Hepatocyte (in vitro differentiated cells): ENCODE results near the gene ZNF770. TPM values are rescaled to one million over a fixed set of nuclear protein-coding genes. Genes with fewer than 3 reads are reported as not detected.

Experiments
- DNase-seq: peaks from one replicate; pipeline ENCODE4 v3.0.0-alpha.2; 2016; ENCODE audit warnings: low spot score
- H2AFZ ChIP-seq: fragments of 200-600 bp; sonication (generic); 2 replicates; pipeline ENCODE4 v1.6.0; 2016; ENCODE audit warnings: antibody characterized with exemption, mild to moderate bottlenecking
- H3K27ac ChIP-seq: fragments of 200-600 bp; sonication (generic); 2 replicates; pipeline ENCODE4 v1.5.1; 2016; ENCODE audit warnings: mild to moderate bottlenecking
- H3K27me3 ChIP-seq: fragments of 200-600 bp; sonication (generic); 2 replicates; pipeline ENCODE4 v1.6.1; 2016
- H3K36me3 ChIP-seq: fragments of 200-600 bp; sonication (generic); replicated peaks from 2 replicates; pipeline ENCODE4 v1.5.1; 2016; ENCODE audit warnings: low read depth; ENCODE audit not compliant: insufficient read depth
- H3K4me1 ChIP-seq: fragments of 200-600 bp; sonication (generic); 2 replicates; pipeline ENCODE4 v1.5.1; 2016; ENCODE audit warnings: mild to moderate bottlenecking, moderate library complexity; ENCODE audit not compliant: insufficient read depth
- H3K4me2 ChIP-seq: fragments of 200-600 bp; sonication (generic); 2 replicates; pipeline ENCODE4 v1.6.0; 2016
- H3K4me3 ChIP-seq: fragments of 200-600 bp; sonication (generic); 2 replicates; pipeline ENCODE4 v1.5.1; 2016; ENCODE audit warnings: mild to moderate bottlenecking
- H3K79me2 ChIP-seq: fragments of 200-600 bp; sonication (generic); 2 replicates; pipeline ENCODE4 v1.6.0; 2017; ENCODE audit warnings: mild to moderate bottlenecking
- H3K9me2 ChIP-seq: fragments of 200-600 bp; sonication (generic); replicated peaks from 2 replicates; pipeline ENCODE4 v1.6.0; 2017; ENCODE audit warnings: mild to moderate bottlenecking; ENCODE audit not compliant: insufficient read depth
- H3K9me3 ChIP-seq: fragments of 200-600 bp; sonication (generic); 2 replicates; pipeline ENCODE4 v1.5.1; 2016; ENCODE audit warnings: low read depth, mild to moderate bottlenecking
- H4K20me1 ChIP-seq: fragments of 200-600 bp; sonication (generic); 2 replicates; pipeline ENCODE4 v1.6.0; 2016; ENCODE audit warnings: mild to moderate bottlenecking; ENCODE audit not compliant: insufficient read depth, poor library complexity, severe bottlenecking
- EZH2 ChIP-seq: fragments of 200-600 bp; sonication (generic); IDR thresholded peaks from 2 replicates; pipeline ENCODE4 v1.6.1; 2016; ENCODE audit warnings: antibody characterized with exemption, mild to moderate bottlenecking, borderline replicate concordance
- EZH2phosphoT487 ChIP-seq: fragments of 200-600 bp; sonication (generic); IDR thresholded peaks from one replicate; pipeline ENCODE4 v1.6.1; 2018; ENCODE audit warnings: antibody characterized with exemption, mild to moderate bottlenecking, low read depth, moderate library complexity; ENCODE audit not compliant: unreplicated experiment, severe bottlenecking
- WGBS: methylation state at CpG from one replicate; pipeline ENCODE4 v1.1.6; 2016; ENCODE audit warnings: low lambda C conversion rate; ENCODE audit errors: missing lambda C conversion rate; 5-methylcytosine and 5-hydroxymethylcytosine counted together
- polyA plus RNA-seq: library from polyadenylated mRNA; unstranded; fragments of >200 nt; fragmentation: Nextera tagmentation; extraction: Ambion mirVana; gene quantifications from 2 replicates; pipeline ENCODE4 v1.2.1, GENCODE V29; 2016
- total RNA-seq: library from RNA; depleted of rRNA; stranded (reverse); fragments of >200 nt; gene quantifications from 2 replicates; pipeline ENCODE4 v1.2.3, GENCODE V29; 2014
- TF ChIP-seq, protein P1 (sequence below): fragments of 200-600 bp; sonication (generic); IDR thresholded peaks from 2 replicates; pipeline ENCODE4 v1.5.1; 2016; ENCODE audit warnings: antibody characterized with exemption, mild to moderate bottlenecking; ENCODE audit not compliant: poor library complexity

The ZNF770 gene
- total and polyA plus RNA-seq, 2 experiments from 2014 or later: 31.2 to 32.6 TPM

DNA sequence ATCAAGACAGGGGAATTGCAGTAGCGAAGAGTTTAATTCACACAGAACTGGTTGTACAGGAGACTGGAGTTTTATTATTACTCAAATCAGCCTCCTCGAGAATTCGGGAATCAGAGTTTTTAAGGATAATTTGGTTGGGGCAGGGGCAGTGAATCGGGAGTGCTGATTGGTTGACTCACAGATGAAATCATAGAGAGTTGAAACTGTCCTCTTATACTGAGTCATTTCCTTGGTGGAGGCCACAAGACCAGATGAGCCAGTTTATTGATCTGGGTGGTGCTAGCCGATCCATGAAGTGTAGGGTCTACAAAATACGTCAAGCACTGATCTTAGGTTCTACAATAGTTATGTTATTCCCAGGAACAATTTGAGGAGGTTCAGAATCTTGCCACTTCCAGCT is 5.3 kb upstream of the ZNF770 start:
- Histone ChIP-seq H3K9me3 (no peaks in the 10 kb centered on the region), H3K4me2 (no peak overlapping the region), H3K36me3 (no peaks in the 10 kb centered on the region), H3K79me2 (no peaks in the 10 kb centered on the region), H3K9me2 (no peaks in the 10 kb centered on the region), H3K27me3 (no peaks in the 10 kb centered on the region), H3K4me3 (no peak overlapping the region), H3K27ac (no peak overlapping the region), H4K20me1 (no peaks in the 10 kb centered on the region), H2AFZ (no peak overlapping the region), H3K4me1 (peaks cover 3% of the 10 kb centered on the region)
- no peak for DNase-seq
- WGBS: 86% methylated on average over 6 of the region's 6 CpGs
- no peak for TF ChIP-seq EZH2

DNA sequence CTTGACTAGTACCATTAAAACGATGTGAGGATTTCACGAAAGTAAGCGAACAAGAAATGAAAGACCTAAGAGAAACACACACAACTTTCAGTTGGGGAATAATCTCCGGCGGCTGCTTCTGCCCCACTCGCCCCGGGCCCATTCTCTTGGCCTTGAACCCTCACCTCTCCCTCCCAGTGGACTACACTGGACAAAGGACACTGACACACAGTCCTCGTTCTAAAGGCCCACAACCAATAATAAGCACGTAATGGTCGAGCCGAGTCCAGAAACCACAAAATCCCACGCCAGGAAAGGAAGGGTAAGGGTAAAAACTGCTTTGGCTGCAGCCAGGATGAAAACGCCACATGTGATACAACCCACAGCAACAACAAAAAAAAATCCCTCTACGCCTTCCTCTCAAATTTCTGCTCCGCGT is 469 bp downstream of the ZNF770 start:
- H3K36me3 ChIP-seq: no peaks in the 10 kb centered on the region
- no peaks in the 10 kb centered on the region for H3K9me3 ChIP-seq
- WGBS: under 1% methylated on average over 16 of the region's 16 CpGs
- peaks cover 21% of the 10 kb centered on the region for H3K4me1 ChIP-seq
- TF ChIP-seq EZH2 (no peak), EZH2phosphoT487 (no peak)
- TF ChIP-seq, protein P1, sequence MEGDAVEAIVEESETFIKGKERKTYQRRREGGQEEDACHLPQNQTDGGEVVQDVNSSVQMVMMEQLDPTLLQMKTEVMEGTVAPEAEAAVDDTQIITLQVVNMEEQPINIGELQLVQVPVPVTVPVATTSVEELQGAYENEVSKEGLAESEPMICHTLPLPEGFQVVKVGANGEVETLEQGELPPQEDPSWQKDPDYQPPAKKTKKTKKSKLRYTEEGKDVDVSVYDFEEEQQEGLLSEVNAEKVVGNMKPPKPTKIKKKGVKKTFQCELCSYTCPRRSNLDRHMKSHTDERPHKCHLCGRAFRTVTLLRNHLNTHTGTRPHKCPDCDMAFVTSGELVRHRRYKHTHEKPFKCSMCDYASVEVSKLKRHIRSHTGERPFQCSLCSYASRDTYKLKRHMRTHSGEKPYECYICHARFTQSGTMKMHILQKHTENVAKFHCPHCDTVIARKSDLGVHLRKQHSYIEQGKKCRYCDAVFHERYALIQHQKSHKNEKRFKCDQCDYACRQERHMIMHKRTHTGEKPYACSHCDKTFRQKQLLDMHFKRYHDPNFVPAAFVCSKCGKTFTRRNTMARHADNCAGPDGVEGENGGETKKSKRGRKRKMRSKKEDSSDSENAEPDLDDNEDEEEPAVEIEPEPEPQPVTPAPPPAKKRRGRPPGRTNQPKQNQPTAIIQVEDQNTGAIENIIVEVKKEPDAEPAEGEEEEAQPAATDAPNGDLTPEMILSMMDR: no peak
- peak overlapping the region; percentile 80 for H3K4me2 ChIP-seq
- H3K79me2 ChIP-seq: peaks cover 52% of the 10 kb centered on the region
- H3K4me3 ChIP-seq: peak overlapping the region; percentile 94
- no peak for DNase-seq
- no peaks in the 10 kb centered on the region for H3K9me2 ChIP-seq
- no peaks in the 10 kb centered on the region for H3K27me3 ChIP-seq
- no peaks in the 10 kb centered on the region for H4K20me1 ChIP-seq
- peak overlapping the region; percentile 100 for H2AFZ ChIP-seq
- H3K27ac ChIP-seq: peak overlapping the region; percentile 100

DNA sequence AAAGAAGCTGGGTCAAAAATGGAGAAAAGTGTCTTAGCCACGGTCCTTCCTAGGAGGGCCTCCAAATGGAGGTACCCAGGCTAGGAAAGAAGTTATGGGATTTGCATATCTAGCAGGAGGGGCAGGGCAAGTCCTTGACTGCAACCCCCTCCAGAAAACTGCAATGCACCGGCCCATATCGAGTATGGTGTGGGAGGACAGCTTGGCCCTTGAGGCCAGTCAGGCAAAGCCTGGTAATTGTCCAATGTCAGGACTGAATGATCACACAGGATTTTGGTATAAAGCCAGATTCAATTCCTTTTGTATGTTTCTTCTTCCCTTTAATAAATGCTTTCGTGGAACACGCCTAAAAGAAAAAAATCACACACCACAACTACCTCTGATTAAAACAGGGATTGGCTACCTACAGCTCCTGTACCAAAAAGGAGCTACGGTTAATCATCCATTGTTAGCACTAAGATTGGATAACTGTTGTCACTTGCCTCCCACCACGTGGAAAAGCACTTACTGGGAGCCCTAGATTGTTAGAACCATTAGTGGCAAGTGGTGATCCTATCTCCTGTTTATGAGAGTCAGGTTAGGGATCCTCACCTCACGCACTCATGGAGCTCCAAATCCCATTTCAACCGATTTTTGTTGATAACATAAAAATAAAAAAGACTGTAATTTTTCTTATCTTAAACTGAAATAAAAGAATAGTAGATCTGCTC is 1.2 kb downstream of the ZNF770 start:
- TF ChIP-seq EZH2phosphoT487 (no peak), EZH2 (no peak)
- TF ChIP-seq, protein P1: no peak
- Histone ChIP-seq H3K9me2 (no peaks in the 10 kb centered on the region), H3K27ac (peak overlapping the region; percentile 100), H3K27me3 (no peaks in the 10 kb centered on the region), H4K20me1 (no peaks in the 10 kb centered on the region), H3K36me3 (no peaks in the 10 kb centered on the region), H3K4me1 (peaks cover 21% of the 10 kb centered on the region), H3K4me2 (peak overlapping the region; percentile 80), H3K4me3 (peak overlapping the region; percentile 94), H3K9me3 (no peaks in the 10 kb centered on the region), H2AFZ (peak overlapping the region; percentile 100), H3K79me2 (peaks cover 59% of the 10 kb centered on the region)
- WGBS: 12% methylated on average over 9 of the region's 9 CpGs
- DNase-seq: peak; percentile 15

DNA sequence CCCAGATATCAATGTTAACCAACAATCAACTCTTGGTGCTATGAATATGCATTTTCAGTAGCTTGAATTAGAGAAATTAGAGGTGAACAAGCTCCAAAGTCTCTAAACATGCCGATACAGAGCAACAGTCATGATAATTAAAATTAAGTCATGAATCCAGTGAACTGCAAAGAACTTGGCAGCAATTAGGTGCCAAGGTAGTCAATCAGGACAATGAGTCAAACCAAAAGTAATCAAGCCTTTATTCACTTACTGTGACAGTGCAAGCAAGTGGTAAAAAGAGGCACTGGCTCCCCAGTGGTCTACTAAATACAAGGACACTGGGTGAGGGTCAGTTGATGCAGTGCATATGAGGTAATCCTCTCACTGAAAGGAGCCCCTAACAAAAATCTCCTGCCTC is 1.8 kb downstream of the ZNF770 start:
- H3K79me2 ChIP-seq: peaks cover 62% of the 10 kb centered on the region
- H4K20me1 ChIP-seq: no peaks in the 10 kb centered on the region

More for the DNA sequence above, 1.8 kb downstream of the ZNF770 start:
- TF ChIP-seq EZH2 (no peak), EZH2phosphoT487 (no peak)
- TF ChIP-seq, protein P1: no peak
- Histone ChIP-seq H3K27ac (no peak overlapping the region), H3K4me2 (peak overlapping the region; percentile 80), H3K4me1 (peaks cover 21% of the 10 kb centered on the region), H3K36me3 (no peaks in the 10 kb centered on the region), H3K4me3 (peak overlapping the region; percentile 94), H3K9me2 (no peaks in the 10 kb centered on the region), H3K9me3 (no peaks in the 10 kb centered on the region), H2AFZ (no peak overlapping the region), H3K27me3 (no peaks in the 10 kb centered on the region)
- no peak for DNase-seq
- 86% methylated on average over 1 of the region's 1 CpG for WGBS
